Activated CD4-positive, alpha-beta T cell treated with anti-CD3 and anti-CD28 coated beads for 24 hours (primary cell): ENCODE measurements around the gene BMPR1B.

ENCODE experiments used
- DNase-seq, 2 donors: peaks; one replicate each; pipeline ENCODE4 v3.0.0-alpha.2; 2020; ENCODE audit warnings: low read depth in 2 of 2

The BMPR1B gene

GRCh38 chr4:95186666-95187065, 428.9 kb downstream of the BMPR1B start:
- DNase-seq = no peak

- no peak for DNase-seq
Measured at GRCh38 chr4:95188701-95189370, 431.1 kb downstream of the BMPR1B start.

- DNase-seq = no peak
Measured at GRCh38 chr4:95190751-95191436, 433.1 kb downstream of the BMPR1B start.

- no peak for DNase-seq
Measured at GRCh38 chr4:95191537-95191936, 433.8 kb downstream of the BMPR1B start.

GRCh38 chr4:95193391-95194224, 435.9 kb downstream of the BMPR1B start:
- no peak for DNase-seq

- no peak for DNase-seq
Measured at GRCh38 chr4:95197353-95197752, 439.6 kb downstream of the BMPR1B start.

- no peak for DNase-seq
Measured at GRCh38 chr4:95198961-95199360, 441.2 kb downstream of the BMPR1B start.

- no peak for DNase-seq
Measured at GRCh38 chr4:95204267-95204844, 446.6 kb downstream of the BMPR1B start.

- no peak for DNase-seq
Measured at GRCh38 chr4:95204873-95205272, 447.1 kb downstream of the BMPR1B start.
